ENCODE measurements around the gene MRPS23.

DNA sequence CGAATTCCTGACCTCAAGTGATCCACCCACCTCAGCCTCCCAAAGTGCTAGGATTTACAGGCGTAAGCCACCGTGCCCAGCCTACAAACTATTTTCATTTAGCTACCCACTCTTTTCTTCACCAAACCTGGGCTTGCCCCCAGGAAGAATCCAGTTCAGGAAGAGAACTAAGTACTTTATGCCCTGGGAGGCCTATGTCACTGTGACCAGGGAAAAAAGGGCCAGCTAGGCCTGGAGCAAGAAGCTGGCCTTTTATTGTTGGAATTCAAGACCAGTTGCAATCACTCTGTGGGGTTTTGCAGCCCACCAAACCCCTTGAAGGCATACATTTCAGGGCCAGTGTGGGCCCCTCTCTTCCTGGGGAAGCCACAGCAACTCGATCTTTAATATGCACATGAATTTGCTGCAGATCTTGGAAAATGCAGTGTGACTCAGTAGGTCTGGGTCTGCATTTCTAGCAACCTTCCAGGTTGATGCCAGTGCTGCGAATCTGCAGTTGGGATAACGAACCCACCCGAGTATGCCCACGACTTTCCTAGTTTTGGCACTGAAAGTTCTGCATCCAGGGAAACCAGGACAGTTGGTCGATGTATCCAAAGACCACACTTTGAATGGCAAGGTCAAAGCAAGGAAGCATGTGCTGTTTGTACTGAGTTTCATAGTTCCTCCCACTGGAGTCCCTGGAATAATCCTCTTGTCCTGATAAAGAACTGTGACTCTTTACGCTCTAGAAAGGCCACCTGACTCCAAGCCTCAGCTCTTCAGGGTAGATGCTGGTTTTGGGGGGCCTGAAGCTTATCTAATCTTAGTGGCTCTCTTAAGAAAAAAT is 7.2 kb upstream of the MRPS23 start:
- TF ChIP-seq POLR2A (IDR thresholded peaks at IDR 0.05; ENCODE audit: low read depth, low read length) (no peak), POLR2AphosphoS5 (IDR thresholded peaks at IDR 0.05; ENCODE audit: low read depth, low read length) (no peak)
